Activated CD8-positive, alpha-beta memory T cell treated with anti-CD3 and anti-CD28 coated beads for 48 hours (primary cell): ENCODE results near the gene MPC1L.
"Not testable (repeated sequence)": the region's sequence is repeated elsewhere in the genome, so short reads cannot be mapped to it uniquely, and the experiment has no call there.

Experiments used
- DNase-seq, 3 experiments: peaks; one replicate each; pipeline ENCODE4 v3.0.0-alpha.2; 2020; ENCODE audit warnings: low read depth in 2 of 3, low spot score in 2 of 3

The MPC1L gene

GRCh38 chrX:40623139-40623536 is at the start of gene MPC1L:
TSS of gene MPC1L (plus strand) at chrX:40623428. CDS start at chrX:40623566, 138 bp downstream.
- no peak for DNase-seq

- no peak for DNase-seq
These were observed 49.5 kb upstream of the MPC1L start for GRCh38 chrX:40573763-40574162.

GRCh38 chrX:40575411-40575810 is 47.8 kb upstream of the MPC1L start:
- DNase-seq, result not testable (repeated sequence)

- no peak for DNase-seq
These were observed 46.9 kb upstream of the MPC1L start for GRCh38 chrX:40576291-40576690.

- DNase-seq, result no peak
These were observed 45.1 kb upstream of the MPC1L start for GRCh38 chrX:40578039-40578695.

- no peak for DNase-seq
These were observed 44.1 kb upstream of the MPC1L start for GRCh38 chrX:40579141-40579540.

GRCh38 chrX:40579900-40580536 is 43.2 kb upstream of the MPC1L start:
- DNase-seq, result no peak

GRCh38 chrX:40580537-40581335 is 42.5 kb upstream of the MPC1L start, which contains the start of gene ATP6AP2:
TSS of gene ATP6AP2 (plus strand) at chrX:40580970. CDS start at chrX:40581066, 96 bp downstream.
- DNase-seq, result peak; percentile 56 to 69 (median 57)

GRCh38 chrX:40581336-40581920 is 41.8 kb upstream of the MPC1L start:
- DNase-seq, result no peak

GRCh38 chrX:40582178-40582577 is 41.0 kb upstream of the MPC1L start:
- DNase-seq, result not testable (repeated sequence)

- DNase-seq, result no peak
These were observed 40.4 kb upstream of the MPC1L start for GRCh38 chrX:40582811-40583210.

- not testable (repeated sequence) for DNase-seq
These were observed 35.6 kb upstream of the MPC1L start for GRCh38 chrX:40587623-40588022.

GRCh38 chrX:40589616-40590321 is 33.5 kb upstream of the MPC1L start:
- DNase-seq, result not testable (repeated sequence)

- no peak for DNase-seq
These were observed 19.8 kb upstream of the MPC1L start for GRCh38 chrX:40603446-40603845.

GRCh38 chrX:40607381-40607780 is 15.8 kb upstream of the MPC1L start:
- no peak for DNase-seq

GRCh38 chrX:40612511-40612910 is 10.7 kb upstream of the MPC1L start:
- DNase-seq, result no peak

- DNase-seq, result no peak
These were observed 7.3 kb upstream of the MPC1L start for GRCh38 chrX:40615976-40616375.

- DNase-seq, result no peak
These were observed 5.7 kb upstream of the MPC1L start for GRCh38 chrX:40617566-40617965.

- DNase-seq, result no peak
These were observed 619 bp upstream of the MPC1L start for GRCh38 chrX:40622479-40623138.

- DNase-seq, result no peak
These were observed 437 bp downstream of the MPC1L start for GRCh38 chrX:40623665-40624064.
